Left renal cortex interstitium (tissue), 4 donors: ENCODE measurements around the gene TMEM208. TPM values are rescaled to one million over a fixed set of nuclear protein-coding genes. Genes with fewer than 3 reads are reported as not detected.

Experiments
- DNase-seq, 4 donors: peaks; one replicate each; pipeline ENCODE4 v3.0.0-alpha.2; 2013; ENCODE audit warnings: low read depth in 4 of 4, low spot score in 2 of 4, missing footprints in 1 of 4
- polyA plus RNA-seq, 4 donors: library from polyadenylated mRNA; unstranded; fragments of 120-200 nt; gene quantifications; one replicate each; pipeline ENCODE4 v1.2.1, GENCODE V29; 2013; ENCODE audit not compliant: insufficient read length in 4 of 4

The TMEM208 gene
- polyA plus RNA-seq, 4 donors = 41.0 to 55.0 (median 44.0) TPM

GRCh38 chr16:67191411-67191994, 35.4 kb upstream of the TMEM208 start:
- DNase-seq = no peak

GRCh38 chr16:67191995-67192681, 34.8 kb upstream of the TMEM208 start, which contains the start of gene E2F4:
Gene E2F4, plus strand, starts transcription at chr16:67192155. Its CDS starts 73 bp downstream, at chr16:67192228.
- DNase-seq = peak in 3 of 4 donors; percentile 69 to 79 (median 76)

- no peak for DNase-seq
These were observed 34.1 kb upstream of the TMEM208 start for GRCh38 chr16:67192781-67193361.

GRCh38 chr16:67193536-67193935, 33.4 kb upstream of the TMEM208 start:
- DNase-seq = no peak

- no peak for DNase-seq
These were observed 32.7 kb upstream of the TMEM208 start for GRCh38 chr16:67194260-67194659.

GRCh38 chr16:67195676-67196075, 31.3 kb upstream of the TMEM208 start:
- DNase-seq = no peak

- DNase-seq = no peak
These were observed 30.0 kb upstream of the TMEM208 start for GRCh38 chr16:67196881-67197280.

GRCh38 chr16:67197704-67198103, 29.2 kb upstream of the TMEM208 start:
- DNase-seq = no peak

GRCh38 chr16:67198238-67198734, 28.6 kb upstream of the TMEM208 start:
- no peak for DNase-seq

GRCh38 chr16:67199011-67199807, 27.7 kb upstream of the TMEM208 start, which contains the start of gene ELMO3:
Gene ELMO3, plus strand, starts transcription at chr16:67199131. Its CDS starts 196 bp downstream, at chr16:67199327.
- no peak for DNase-seq

- DNase-seq = no peak
These were observed 27.1 kb upstream of the TMEM208 start for GRCh38 chr16:67199808-67200198.

- no peak for DNase-seq
These were observed 26.4 kb upstream of the TMEM208 start for GRCh38 chr16:67200491-67200890.

- no peak for DNase-seq
These were observed 25.3 kb upstream of the TMEM208 start for GRCh38 chr16:67201411-67202345.

- DNase-seq = no peak
These were observed 24.5 kb upstream of the TMEM208 start for GRCh38 chr16:67202426-67202825.

- DNase-seq = no peak
These were observed 23.9 kb upstream of the TMEM208 start for GRCh38 chr16:67202956-67203493.

GRCh38 chr16:67204076-67204475, 22.9 kb upstream of the TMEM208 start:
- DNase-seq = no peak

- DNase-seq = no peak
These were observed 20.6 kb upstream of the TMEM208 start for GRCh38 chr16:67206129-67206837.

GRCh38 chr16:67206838-67207248, 20.1 kb upstream of the TMEM208 start:
- DNase-seq = no peak
